PC-3 (cell line): Measurements from ENCODE around the gene MACROD1. TPM values are rescaled to one million over a fixed set of nuclear protein-coding genes. Genes with fewer than 3 reads are reported as not detected.

Experiments used
- ATAC-seq: fragments of 200-7000 bp; cut with Tn5 transposase; 2 replicates; pipeline ENCODE4 v1.9.1; 2020; ENCODE audit warnings: mild to moderate bottlenecking, moderate library complexity
- BruUV-seq: library from RNA; stranded (reverse); fragments of 400-500 nt; replicated peaks from 2 replicates; lab custom pipeline; 2021; lab: Mats Ljungman, UMichigan
- CTCF ChIA-PET: fragments of 300-600 bp; sonication (Branson Sonifier 250); formaldehyde crosslinking; loops from one replicate; lab custom pipeline; 2022; ENCODE audit warnings: antibody characterized with exemption; lab: Charles Lee
- POLR2A ChIA-PET: fragments of 300-600 bp; sonication (Branson Sonifier 250); formaldehyde crosslinking; loops from one replicate; lab custom pipeline; 2022; ENCODE audit warnings: antibody characterized with exemption; ENCODE audit not compliant: unreplicated experiment; lab: Charles Lee
- DNase-seq: peaks from one replicate; pipeline ENCODE4 v3.0.0-alpha.2; 2015
- H2AFZ ChIP-seq: fragments of 300-600 bp; sonication (generic); 2 replicates; pipeline ENCODE4 v1.6.0; 2016; ENCODE audit warnings: antibody characterized with exemption, low read length
- H3F3A ChIP-seq: fragments of 300-600 bp; sonication (generic); one replicate; pipeline ENCODE4 v1.6.0; 2017; ENCODE audit warnings: antibody characterized with exemption, low read length, control low read depth, mild to moderate bottlenecking; ENCODE audit not compliant: unreplicated experiment
- H3K27ac ChIP-seq: fragments of 300-600 bp; sonication (generic); 2 replicates; pipeline ENCODE4 v1.5.1; 2016; ENCODE audit warnings: mild to moderate bottlenecking, low read length
- H3K27me3 ChIP-seq: fragments of 300-600 bp; sonication (generic); 2 replicates; pipeline ENCODE4 v1.6.1; 2016; ENCODE audit warnings: low read length, mixed read lengths
- H3K36me3 ChIP-seq: fragments of 300-600 bp; sonication (generic); 2 replicates; pipeline ENCODE4 v1.6.1; 2016; ENCODE audit warnings: low read depth, mixed run types, low read length, mixed read lengths
- H3K4me1 ChIP-seq: fragments of 300-600 bp; sonication (generic); 2 replicates; pipeline ENCODE4 v1.5.1; 2016; ENCODE audit warnings: low read length; ENCODE audit not compliant: insufficient read depth
- H3K4me2 ChIP-seq: fragments of 300-600 bp; sonication (generic); 2 replicates; pipeline ENCODE4 v1.6.0; 2016; ENCODE audit warnings: low read length
- H3K4me3 ChIP-seq: fragments of 300-600 bp; sonication (generic); 2 replicates; pipeline ENCODE4 v1.5.1; 2016; ENCODE audit warnings: mild to moderate bottlenecking, low read length, mixed read lengths
- H3K79me2 ChIP-seq: fragments of 300-600 bp; sonication (generic); 2 replicates; pipeline ENCODE4 v1.6.1; 2017; ENCODE audit warnings: low read length, mixed read lengths
- H3K9ac ChIP-seq: fragments of 300-600 bp; sonication (generic); 2 replicates; pipeline ENCODE4 v1.6.0; 2016; ENCODE audit warnings: mild to moderate bottlenecking, low read length
- H3K9me2 ChIP-seq: fragments of 300-600 bp; sonication (generic); replicated peaks from 2 replicates; pipeline ENCODE4 v1.6.1; 2016; ENCODE audit warnings: mixed run types, low read length, mixed read lengths
- H3K9me3 ChIP-seq: fragments of 300-600 bp; sonication (generic); 2 replicates; pipeline ENCODE4 v1.6.1; 2016; ENCODE audit warnings: low read length, mixed read lengths
- H4K20me1 ChIP-seq: fragments of 300-600 bp; sonication (generic); 2 replicates; pipeline ENCODE4 v1.6.1; 2016; ENCODE audit warnings: low read length, mixed read lengths
- CTCF ChIP-seq: fragments of 300-600 bp; sonication (generic); conservative IDR thresholded peaks from 2 replicates; pipeline ENCODE4 v1.5.1; 2017; ENCODE audit warnings: antibody characterized with exemption, low read depth, mild to moderate bottlenecking, low read length
- EZH2 ChIP-seq: fragments of 300-600 bp; sonication (generic); IDR thresholded peaks from one replicate; pipeline ENCODE4 v1.6.1; 2017; ENCODE audit warnings: antibody characterized with exemption, mild to moderate bottlenecking, low read length; ENCODE audit not compliant: unreplicated experiment
- EZH2phosphoT487 ChIP-seq: fragments of 300-600 bp; sonication (generic); IDR thresholded peaks from 2 replicates; pipeline ENCODE4 v1.6.1; 2018; ENCODE audit warnings: mild to moderate bottlenecking, antibody characterized with exemption, low read length, borderline replicate concordance
- intact Hi-C: fragments of 100-400 bp; cut with micrococcal nuclease; formaldehyde crosslinking; loops from 2 replicates; pipeline ENCODE4 v1.9.0; 2023
- total RNA-seq: library from RNA; depleted of rRNA; stranded (reverse); fragments of >200 nt; gene quantifications from 2 replicates; pipeline ENCODE4 v1.2.3, GENCODE V29; 2014

Gene MACROD1
- total RNA-seq, 1 experiment from 2014 or later = 71.4 TPM

GRCh38 chr11:64132982-64133705 is 32.8 kb downstream of the MACROD1 start:
- H3K4me2 ChIP-seq = no peak overlapping the region
- H3K4me3 ChIP-seq = no peak overlapping the region
- POLR2A ChIA-PET = no interaction called here
- ATAC-seq (no peak), DNase-seq (no peak)
- H3K4me1 ChIP-seq = no peaks in the 10 kb centered on the region
- H3K9ac ChIP-seq = no peak overlapping the region
- intact Hi-C loops = no loop called here
- no peaks in the 10 kb centered on the region for H3K79me2 ChIP-seq
- CTCF ChIA-PET = no interaction called here
- H3K9me2 ChIP-seq = no peaks in the 10 kb centered on the region
- no peaks in the 10 kb centered on the region for H4K20me1 ChIP-seq
- no peaks in the 10 kb centered on the region for H3K9me3 ChIP-seq
- no TSS peak for BruUV-seq
- TF ChIP-seq EZH2phosphoT487 (no peak), EZH2 (no peak), CTCF (no peak)
- no peaks in the 10 kb centered on the region for H3K36me3 ChIP-seq
- no peak overlapping the region for H2AFZ ChIP-seq
- no peaks in the 10 kb centered on the region for H3K27me3 ChIP-seq
- H3K27ac ChIP-seq = no peak overlapping the region
- no peaks in the 10 kb centered on the region for H3F3A ChIP-seq

DNA sequence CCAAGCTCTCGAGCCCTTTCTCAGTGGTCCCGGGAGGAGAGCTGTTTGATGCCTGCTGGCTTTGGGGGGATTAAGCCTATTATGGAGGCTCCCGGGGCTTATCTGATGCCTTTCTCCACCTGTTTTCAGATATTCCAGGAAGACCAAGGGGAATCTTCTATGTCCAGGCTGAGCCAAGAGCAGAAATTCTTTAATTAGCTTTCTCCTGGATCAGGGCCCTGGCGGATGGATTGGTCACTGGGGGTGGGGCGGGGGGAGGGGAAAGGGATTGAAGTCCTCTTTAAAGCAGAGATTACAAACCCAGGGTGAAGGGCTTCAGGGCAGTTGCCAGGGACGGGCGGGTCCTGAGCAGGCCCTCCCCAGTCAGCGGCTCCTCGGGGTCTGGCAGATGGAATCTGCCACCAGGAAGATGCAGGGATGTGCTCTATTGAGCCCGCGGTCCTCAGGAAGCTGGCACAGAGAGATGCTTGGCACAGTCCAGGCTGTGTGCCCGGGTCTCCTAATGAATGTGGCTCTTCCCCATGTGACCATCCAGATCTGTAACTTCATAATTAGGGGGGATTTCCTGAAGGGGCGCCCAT is 33.6 kb downstream of the MACROD1 start:
- DNase-seq (no peak), ATAC-seq (no peak)
- Histone ChIP-seq H3K4me3 (no peak overlapping the region), H2AFZ (no peak overlapping the region), H3F3A (no peaks in the 10 kb centered on the region), H3K4me1 (no peaks in the 10 kb centered on the region), H3K4me2 (no peak overlapping the region), H3K27me3 (no peaks in the 10 kb centered on the region), H3K79me2 (no peaks in the 10 kb centered on the region), H3K9me3 (no peaks in the 10 kb centered on the region), H4K20me1 (no peaks in the 10 kb centered on the region), H3K9me2 (no peaks in the 10 kb centered on the region), H3K27ac (no peak overlapping the region), H3K9ac (no peak overlapping the region), H3K36me3 (no peaks in the 10 kb centered on the region)
- no TSS peak for BruUV-seq
- no peak for TF ChIP-seq EZH2phosphoT487
- ChIA-PET POLR2A (no interaction called here), CTCF (interaction anchor here (0.6 kb wide), 1 partner anchor 54 kb away, joined by 3 read pairs; no protein-coding TSS in a partner anchor)
- intact Hi-C loops = no loop called here

DNA sequence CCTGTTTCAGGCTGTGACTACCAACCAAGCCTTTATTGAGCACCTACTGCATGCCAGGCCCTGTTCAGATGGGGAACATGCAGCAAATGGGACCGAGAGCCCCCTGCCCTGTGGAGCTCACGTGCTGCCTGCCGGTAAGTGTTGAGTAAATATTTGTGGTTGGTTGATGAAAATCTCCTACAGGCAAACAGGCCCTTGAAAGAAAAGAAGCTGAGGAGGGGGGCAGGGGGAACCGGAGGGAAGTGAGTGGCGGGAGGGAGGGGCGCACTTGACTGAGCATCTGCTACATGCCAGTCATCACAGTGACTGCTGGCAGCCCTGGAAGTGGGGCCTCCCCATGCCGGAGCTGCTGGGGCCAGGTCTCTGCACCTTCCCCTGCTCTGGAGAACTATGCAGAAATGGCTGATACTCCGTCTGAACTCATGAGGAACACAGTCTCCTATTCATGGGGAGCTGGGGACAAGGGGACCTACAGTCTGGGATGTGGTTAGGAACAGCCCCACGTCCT is 34.2 kb downstream of the MACROD1 start:
- Histone ChIP-seq H4K20me1 (no peaks in the 10 kb centered on the region), H3K9me3 (no peaks in the 10 kb centered on the region), H3K79me2 (no peaks in the 10 kb centered on the region), H3F3A (no peaks in the 10 kb centered on the region), H3K9ac (no peak overlapping the region), H3K4me3 (no peak overlapping the region), H3K9me2 (no peaks in the 10 kb centered on the region), H3K36me3 (no peaks in the 10 kb centered on the region), H3K4me2 (no peak overlapping the region), H3K27me3 (no peaks in the 10 kb centered on the region), H3K27ac (no peak overlapping the region), H3K4me1 (no peaks in the 10 kb centered on the region), H2AFZ (no peak overlapping the region)
- intact Hi-C loops = no loop called here
- BruUV-seq = no TSS peak
- TF ChIP-seq EZH2 (no peak), EZH2phosphoT487 (no peak), CTCF (no peak)
- ChIA-PET POLR2A (no interaction called here), CTCF (interaction anchor here (0.6 kb wide), 1 partner anchor 53 kb away, joined by 3 read pairs; no protein-coding TSS in a partner anchor)
- ATAC-seq = no peak
- no peak for DNase-seq
